Central memory CD8-positive, alpha-beta T cell (primary cell): ENCODE data around the gene CDK18.

ENCODE experiments used
- ATAC-seq: fragments of 150-1000 bp; cut with Tn5 transposase; replicated peaks from 2 replicates; pipeline ENCODE4 v1.10.0; 2022; ENCODE audit warnings: mild to moderate bottlenecking, moderate FRiP score, moderate number of reproducible peaks; ENCODE audit not compliant: poor library complexity, severe bottlenecking; ENCODE audit errors: extremely low read depth
- DNase-seq, 2 donors: peaks; one replicate each; pipeline ENCODE4 v3.0.0; 2021; ENCODE audit warnings: low spot score in 2 of 2
- H3K27ac Mint-ChIP-seq: one replicate; pipeline ENCODE4 v1.8.0; 2022; ENCODE audit warnings: low read depth, mild to moderate bottlenecking, moderate library complexity, mixed read lengths
- H3K27me3 Mint-ChIP-seq: one replicate; pipeline ENCODE4 v1.8.0; 2022; ENCODE audit warnings: mixed read lengths
- H3K36me3 Mint-ChIP-seq: one replicate; pipeline ENCODE4 v1.8.0; 2022; ENCODE audit warnings: mild to moderate bottlenecking, moderate library complexity, mixed read lengths; ENCODE audit not compliant: insufficient read depth
- H3K4me1 Mint-ChIP-seq: one replicate; pipeline ENCODE4 v1.8.0; 2022; ENCODE audit warnings: mixed read lengths
- H3K4me3 Mint-ChIP-seq: one replicate; pipeline ENCODE4 v1.8.0; 2022; ENCODE audit warnings: mild to moderate bottlenecking, moderate library complexity, mixed read lengths
- H3K9me3 Mint-ChIP-seq: one replicate; pipeline ENCODE4 v1.8.0; 2022; ENCODE audit warnings: mixed read lengths

CDK18 gene

DNA sequence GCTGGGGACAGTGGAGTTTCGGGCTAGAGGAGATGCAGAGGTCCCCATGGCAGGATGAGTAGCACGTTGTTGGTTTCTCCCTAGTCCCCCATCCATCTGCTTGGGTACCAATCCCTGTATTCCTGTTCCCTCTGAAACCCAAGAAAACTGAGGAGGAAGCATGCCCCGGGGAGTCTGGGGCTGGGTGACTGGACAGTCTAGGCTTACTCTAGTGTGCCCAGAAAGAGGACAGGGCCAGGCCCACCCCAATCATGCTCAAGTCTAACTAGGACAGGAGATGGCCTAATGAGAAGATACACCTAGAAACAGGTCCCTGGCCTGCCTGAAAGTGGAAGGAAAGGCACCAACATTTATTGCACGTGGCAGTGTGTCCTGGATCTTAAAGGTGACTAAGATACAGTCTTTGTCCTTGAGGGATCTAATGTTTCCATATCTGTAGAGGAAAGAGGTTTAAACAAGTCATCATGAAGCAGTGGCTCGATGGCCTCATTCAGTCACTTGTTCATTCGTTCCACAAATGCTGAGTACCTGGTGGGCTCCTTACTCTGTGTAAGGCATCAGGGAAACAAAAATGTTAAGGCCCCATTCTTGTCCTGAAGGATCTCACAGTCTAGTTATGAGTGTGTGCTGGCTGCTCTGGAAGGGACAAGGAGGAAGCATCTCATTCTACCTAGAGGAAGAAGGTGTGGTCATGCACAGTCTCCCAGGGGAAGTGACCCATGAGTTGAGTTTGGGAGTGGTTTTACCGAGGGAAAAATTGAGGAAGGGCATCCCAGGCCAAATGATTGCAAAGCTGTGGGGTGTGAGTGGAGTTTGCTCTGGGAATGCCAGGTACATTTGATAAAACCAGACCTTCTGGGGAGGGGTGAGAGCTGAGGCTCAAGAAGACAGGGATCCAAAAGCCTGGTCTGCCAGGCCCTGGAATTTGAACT lies 10.0 kb downstream of the CDK18 start:
- Mint-ChIP-seq H3K27ac (no peak overlapping the region), H3K27me3 (no peaks in the 10 kb centered on the region), H3K4me1 (no peaks in the 10 kb centered on the region), H3K4me3 (no peak overlapping the region), H3K9me3 (no peaks in the 10 kb centered on the region), H3K36me3 (no peaks in the 10 kb centered on the region)
- DNase-seq = no peak
- ATAC-seq = no peak

DNA sequence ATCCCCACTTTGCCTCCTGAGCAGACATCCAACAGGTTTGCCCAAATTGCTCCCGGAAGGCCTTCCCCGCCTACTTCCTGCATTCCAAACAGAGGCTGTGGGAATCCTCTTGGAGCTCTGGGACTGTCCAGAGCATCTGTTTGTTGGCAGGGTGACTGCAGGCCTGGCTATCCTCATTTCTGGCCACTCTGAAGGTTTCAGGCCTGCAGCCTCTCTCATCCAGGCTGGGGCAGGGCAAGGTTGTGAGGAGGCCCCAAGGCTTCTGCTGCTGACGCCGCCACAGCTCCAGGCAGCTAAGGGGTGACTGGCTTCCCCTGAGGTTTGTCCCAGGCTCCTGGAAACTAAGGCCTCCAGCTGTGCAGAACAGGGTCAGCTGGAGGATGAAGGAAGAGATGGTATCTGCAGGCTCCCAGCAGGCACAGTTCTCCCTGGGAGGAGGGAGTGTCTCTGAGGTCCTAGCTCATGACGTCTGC lies 11.3 kb downstream of the CDK18 start:
- ATAC-seq (no peak), DNase-seq (no peak)
- H3K9me3 Mint-ChIP-seq = no peaks in the 10 kb centered on the region
- no peaks in the 10 kb centered on the region for H3K27me3 Mint-ChIP-seq
- H3K4me3 Mint-ChIP-seq = no peak overlapping the region
- no peaks in the 10 kb centered on the region for H3K4me1 Mint-ChIP-seq
- no peak overlapping the region for H3K27ac Mint-ChIP-seq
- no peaks in the 10 kb centered on the region for H3K36me3 Mint-ChIP-seq

DNA sequence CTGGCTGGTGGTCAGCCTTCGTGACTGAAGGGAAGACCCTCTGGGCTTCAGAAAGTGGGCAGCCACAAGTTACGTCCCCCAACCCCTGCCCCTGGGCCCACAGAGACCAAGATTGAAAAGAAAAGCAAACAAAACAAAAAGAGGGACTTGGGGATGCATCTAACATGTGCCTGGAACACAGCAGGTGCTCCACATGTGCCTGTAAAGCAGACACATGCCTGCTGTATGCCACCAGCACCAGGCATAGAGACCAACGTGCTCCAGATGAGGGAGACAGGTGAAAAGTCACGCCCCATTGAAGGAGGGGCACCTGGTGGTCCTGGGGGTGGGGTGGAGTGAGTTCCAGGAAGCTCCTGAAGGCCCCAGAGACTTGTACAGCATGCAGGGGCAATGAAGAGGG lies 11.9 kb downstream of the CDK18 start:
- H3K9me3 Mint-ChIP-seq = no peaks in the 10 kb centered on the region
- H3K27ac Mint-ChIP-seq = no peak overlapping the region
- no peaks in the 10 kb centered on the region for H3K4me1 Mint-ChIP-seq
- H3K27me3 Mint-ChIP-seq = no peaks in the 10 kb centered on the region
- H3K4me3 Mint-ChIP-seq = no peak overlapping the region
- ATAC-seq = no peak
- no peaks in the 10 kb centered on the region for H3K36me3 Mint-ChIP-seq
- no peak for DNase-seq

DNA sequence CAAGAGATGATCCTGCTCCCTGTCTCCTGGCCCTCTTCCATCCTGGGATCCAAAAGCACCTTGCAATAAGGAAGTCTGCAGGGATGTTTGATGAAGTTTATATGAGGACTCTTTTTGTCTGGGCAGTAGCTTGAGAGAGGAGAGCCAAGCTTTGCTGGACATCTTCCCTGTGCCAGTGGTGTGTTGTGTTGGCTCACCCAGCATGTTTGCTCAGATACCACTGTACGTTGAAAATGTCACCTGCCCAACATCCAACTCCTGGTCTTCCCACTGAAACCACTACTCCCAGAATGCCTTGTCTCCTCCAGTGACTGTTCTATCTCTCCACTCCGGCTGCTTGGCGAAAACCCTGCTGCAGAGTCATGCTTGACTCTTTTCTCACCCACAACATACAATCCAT lies 12.8 kb downstream of the CDK18 start:
- Mint-ChIP-seq H3K36me3 (no peaks in the 10 kb centered on the region), H3K27me3 (no peaks in the 10 kb centered on the region), H3K9me3 (no peaks in the 10 kb centered on the region), H3K4me3 (no peak overlapping the region), H3K4me1 (no peaks in the 10 kb centered on the region), H3K27ac (no peak overlapping the region)
- DNase-seq (no peak), ATAC-seq (no peak)

DNA sequence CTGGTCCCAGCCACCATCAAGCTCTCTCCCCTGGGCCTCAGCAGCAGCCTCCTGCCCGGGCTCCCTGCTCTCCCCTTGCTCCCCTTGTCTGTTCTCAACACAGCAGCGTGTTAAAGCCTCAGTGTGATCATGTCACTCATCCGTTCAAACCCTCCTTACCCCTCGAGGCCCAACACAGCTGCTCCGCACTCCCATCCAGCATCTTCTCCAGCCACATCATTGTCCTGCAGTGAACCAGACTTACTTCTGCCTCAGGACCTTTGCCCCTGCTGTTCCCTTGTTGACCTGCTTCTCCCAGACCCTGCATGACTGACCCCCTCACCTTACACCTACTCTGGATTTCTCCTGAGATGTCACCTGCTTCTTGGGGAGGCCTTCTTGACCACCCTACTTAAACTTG lies 13.3 kb downstream of the CDK18 start:
- H3K4me3 Mint-ChIP-seq = no peak overlapping the region
- H3K9me3 Mint-ChIP-seq = no peaks in the 10 kb centered on the region
- no peaks in the 10 kb centered on the region for H3K36me3 Mint-ChIP-seq
- DNase-seq (no peak), ATAC-seq (no peak)
- H3K27ac Mint-ChIP-seq = no peak overlapping the region
- H3K27me3 Mint-ChIP-seq = no peaks in the 10 kb centered on the region
- no peaks in the 10 kb centered on the region for H3K4me1 Mint-ChIP-seq

DNA sequence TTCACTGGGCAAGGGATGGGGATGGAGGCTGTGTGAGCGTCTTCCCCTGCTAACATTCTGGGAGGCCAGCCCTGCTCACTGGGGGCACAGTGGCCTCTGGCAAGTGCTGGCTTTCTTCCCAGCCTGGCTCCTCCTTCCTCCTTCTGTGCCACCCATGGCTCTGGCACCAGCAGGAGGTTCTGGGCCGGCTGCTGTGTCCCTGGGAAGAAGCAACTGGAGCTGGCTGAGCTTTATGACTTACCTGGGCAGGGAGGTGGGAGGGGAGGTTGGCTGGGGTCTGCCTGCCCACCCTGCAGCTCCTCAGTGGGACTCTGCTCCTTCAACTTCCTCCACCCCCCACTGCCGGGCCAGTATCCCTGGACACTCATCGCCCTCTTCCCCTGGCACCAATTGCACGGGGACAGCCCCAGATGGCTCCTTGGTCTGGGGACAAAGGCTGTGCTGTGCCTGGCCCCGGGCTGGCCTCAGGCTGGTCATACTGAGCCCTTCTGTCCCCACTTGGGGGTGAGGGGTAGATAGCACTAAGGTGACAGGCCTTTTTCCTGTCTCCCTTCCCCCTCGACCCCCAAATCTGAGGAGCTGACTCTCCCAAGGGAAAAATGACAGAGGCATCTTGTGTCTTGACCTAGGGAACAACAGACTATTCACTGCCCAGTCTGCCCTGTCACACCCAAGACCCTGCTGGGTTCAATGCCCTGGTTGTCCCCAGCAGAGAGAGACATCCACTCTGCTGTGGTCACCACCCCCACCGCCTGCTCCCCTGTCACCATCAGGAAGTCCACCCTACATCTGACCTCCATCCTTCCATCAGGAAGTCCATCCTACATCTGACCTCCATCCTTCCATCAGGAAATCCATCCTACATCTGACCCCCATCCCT lies 14.4 kb downstream of the CDK18 start:
- ATAC-seq (no peak), DNase-seq (no peak)
- no peaks in the 10 kb centered on the region for H3K4me1 Mint-ChIP-seq
- no peak overlapping the region for H3K27ac Mint-ChIP-seq
- no peaks in the 10 kb centered on the region for H3K27me3 Mint-ChIP-seq
- no peak overlapping the region for H3K4me3 Mint-ChIP-seq
- H3K36me3 Mint-ChIP-seq = no peaks in the 10 kb centered on the region
- no peaks in the 10 kb centered on the region for H3K9me3 Mint-ChIP-seq

DNA sequence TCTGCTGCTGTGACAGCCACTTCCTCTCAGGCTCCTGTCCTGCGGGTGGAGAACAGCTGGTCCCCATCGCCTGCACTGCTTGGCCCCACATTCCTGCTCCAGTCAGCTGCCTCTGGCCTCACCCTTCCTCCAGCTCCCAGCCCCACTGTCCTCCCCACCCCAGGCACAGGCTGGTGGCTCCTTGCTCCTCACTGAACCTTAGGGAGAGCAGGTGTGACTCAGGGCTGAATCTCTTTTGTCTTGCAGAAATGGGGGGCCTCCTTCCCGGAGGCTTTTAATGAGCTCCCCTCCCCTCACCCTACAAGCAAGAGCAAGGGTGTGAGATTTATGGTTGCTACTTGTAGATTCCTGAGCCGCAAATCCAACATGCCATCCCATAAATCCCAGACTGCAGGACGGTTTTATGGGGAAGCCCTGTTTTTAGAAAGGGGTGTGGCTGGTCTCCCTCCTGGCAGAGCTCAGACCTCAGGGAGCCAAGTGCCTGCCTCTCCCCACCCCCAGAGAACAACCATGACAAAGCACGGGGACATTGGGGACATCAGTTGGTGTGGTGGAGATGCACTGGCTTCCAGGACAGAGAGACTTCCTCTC lies 15.2 kb downstream of the CDK18 start:
- Mint-ChIP-seq H3K9me3 (no peaks in the 10 kb centered on the region), H3K4me3 (no peak overlapping the region), H3K4me1 (no peaks in the 10 kb centered on the region), H3K27me3 (no peaks in the 10 kb centered on the region), H3K36me3 (no peaks in the 10 kb centered on the region), H3K27ac (no peak overlapping the region)
- ATAC-seq (no peak), DNase-seq (no peak)

DNA sequence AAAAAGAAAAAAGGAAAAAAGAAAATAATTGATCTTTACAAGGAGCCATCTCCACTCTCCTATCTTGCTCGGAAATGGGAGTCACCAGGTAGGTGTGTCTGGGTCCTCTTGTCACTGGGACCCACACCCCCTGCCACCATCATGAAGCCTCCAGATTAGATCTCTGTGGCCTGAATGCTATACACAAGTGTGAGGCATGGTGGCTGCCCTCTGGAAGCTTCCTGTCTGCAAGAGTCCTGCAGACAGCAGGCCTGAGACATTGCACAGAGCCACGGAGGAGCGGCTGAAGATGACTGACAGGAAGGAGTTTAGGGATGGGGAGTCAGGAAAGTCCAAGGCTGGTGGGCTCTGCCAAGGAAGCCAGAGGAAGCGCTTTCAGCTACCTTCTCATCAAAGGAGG lies 16.2 kb downstream of the CDK18 start:
- no peak for ATAC-seq
- Mint-ChIP-seq H3K36me3 (no peaks in the 10 kb centered on the region), H3K27ac (no peak overlapping the region), H3K27me3 (no peaks in the 10 kb centered on the region), H3K4me3 (no peak overlapping the region), H3K9me3 (no peaks in the 10 kb centered on the region), H3K4me1 (no peaks in the 10 kb centered on the region)
- no peak for DNase-seq

DNA sequence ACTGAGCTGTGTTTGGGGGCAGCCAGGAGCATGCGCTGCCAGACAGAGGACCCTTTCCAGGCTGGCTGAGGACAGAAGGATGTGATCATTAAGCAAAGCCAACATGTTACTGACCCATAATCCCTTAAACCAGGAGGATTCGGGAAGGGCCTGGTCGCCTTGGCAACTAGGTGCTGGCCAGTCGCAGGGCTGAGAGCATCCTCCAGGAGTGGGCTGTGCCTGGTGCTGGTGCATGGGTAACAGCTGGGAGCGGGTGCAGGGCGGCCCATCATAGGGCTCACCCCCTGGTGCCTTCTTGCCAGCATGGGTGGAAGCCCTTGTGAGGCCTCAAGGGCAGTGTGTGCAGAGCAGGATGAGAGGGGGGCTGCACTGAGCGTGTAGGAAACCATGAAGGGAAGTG lies 17.2 kb downstream of the CDK18 start:
- no peaks in the 10 kb centered on the region for H3K36me3 Mint-ChIP-seq
- no peaks in the 10 kb centered on the region for H3K4me1 Mint-ChIP-seq
- no peaks in the 10 kb centered on the region for H3K27me3 Mint-ChIP-seq
- H3K27ac Mint-ChIP-seq = no peak overlapping the region
- DNase-seq (no peak), ATAC-seq (no peak)
- no peaks in the 10 kb centered on the region for H3K9me3 Mint-ChIP-seq
- no peak overlapping the region for H3K4me3 Mint-ChIP-seq

DNA sequence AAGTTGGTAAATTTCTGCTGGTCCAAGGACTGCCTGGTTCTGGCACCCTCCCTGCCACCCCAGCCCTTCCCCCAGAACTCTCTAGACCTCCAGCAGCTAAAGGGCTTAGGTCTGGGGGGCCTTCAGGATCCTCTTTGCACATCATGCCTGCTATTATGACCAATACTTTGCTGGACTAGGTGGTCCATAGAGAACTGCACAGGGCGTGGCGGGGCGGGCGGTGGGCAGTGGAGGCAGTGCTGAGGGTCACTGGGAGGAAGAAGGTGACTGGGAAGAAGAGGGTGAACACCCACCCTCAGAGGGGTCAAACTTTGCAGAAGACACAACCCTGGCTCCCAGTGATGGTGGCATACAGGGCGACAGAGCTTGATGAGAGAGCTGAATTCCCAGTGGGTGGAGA lies 18.2 kb downstream of the CDK18 start:
- Mint-ChIP-seq H3K9me3 (no peaks in the 10 kb centered on the region), H3K4me1 (no peaks in the 10 kb centered on the region), H3K4me3 (no peak overlapping the region), H3K27me3 (no peaks in the 10 kb centered on the region), H3K36me3 (no peaks in the 10 kb centered on the region), H3K27ac (no peak overlapping the region)
- ATAC-seq = no peak
- no peak for DNase-seq

DNA sequence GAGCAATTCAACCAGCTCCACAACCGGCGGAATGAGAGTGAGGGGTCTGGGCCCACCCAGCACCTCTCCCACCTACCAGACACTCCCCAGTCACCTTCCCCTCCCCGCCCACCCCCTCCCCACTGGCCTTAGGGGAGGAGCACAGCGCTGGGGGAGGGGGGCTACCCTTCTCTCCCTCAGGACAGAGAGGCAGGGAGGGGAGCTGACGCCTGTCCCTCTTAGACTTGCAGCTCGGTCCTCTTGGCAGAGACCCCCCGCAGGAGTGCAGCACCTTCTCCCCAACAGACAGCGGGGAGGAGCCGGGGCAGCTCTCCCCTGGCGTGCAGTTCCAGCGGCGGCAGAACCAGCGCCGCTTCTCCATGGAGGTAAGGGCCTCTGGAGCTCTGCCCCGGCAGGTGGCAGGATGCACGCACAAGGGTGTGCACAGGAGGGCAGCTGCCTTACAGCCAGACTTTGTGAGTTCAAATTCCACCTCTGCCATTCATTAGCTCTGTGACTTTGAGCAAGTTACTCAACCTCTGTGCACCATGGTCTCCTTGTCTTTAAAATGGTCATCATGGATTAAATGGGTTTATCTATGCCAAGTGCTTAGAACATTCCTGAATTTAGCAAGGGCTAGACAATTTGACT lies 18.9 kb downstream of the CDK18 start:
- Mint-ChIP-seq H3K4me1 (no peaks in the 10 kb centered on the region), H3K9me3 (no peaks in the 10 kb centered on the region), H3K27me3 (peaks cover 6% of the 10 kb centered on the region), H3K27ac (no peak overlapping the region), H3K4me3 (no peak overlapping the region), H3K36me3 (no peaks in the 10 kb centered on the region)
- ATAC-seq (no peak), DNase-seq (no peak)
